GM21367 (cell line): Measurements from ENCODE around the gene IFNG.
"Not testable (repeated sequence)": the region's sequence is repeated elsewhere in the genome, so short reads cannot be mapped to it uniquely, and the experiment has no call there.

Experiments used
- ATAC-seq: cut with Tn5 transposase; IDR thresholded peaks from one replicate; pipeline ENCODE4 v1.9.1; 2021; ENCODE audit not compliant: unreplicated experiment

IFNG gene

DNA sequence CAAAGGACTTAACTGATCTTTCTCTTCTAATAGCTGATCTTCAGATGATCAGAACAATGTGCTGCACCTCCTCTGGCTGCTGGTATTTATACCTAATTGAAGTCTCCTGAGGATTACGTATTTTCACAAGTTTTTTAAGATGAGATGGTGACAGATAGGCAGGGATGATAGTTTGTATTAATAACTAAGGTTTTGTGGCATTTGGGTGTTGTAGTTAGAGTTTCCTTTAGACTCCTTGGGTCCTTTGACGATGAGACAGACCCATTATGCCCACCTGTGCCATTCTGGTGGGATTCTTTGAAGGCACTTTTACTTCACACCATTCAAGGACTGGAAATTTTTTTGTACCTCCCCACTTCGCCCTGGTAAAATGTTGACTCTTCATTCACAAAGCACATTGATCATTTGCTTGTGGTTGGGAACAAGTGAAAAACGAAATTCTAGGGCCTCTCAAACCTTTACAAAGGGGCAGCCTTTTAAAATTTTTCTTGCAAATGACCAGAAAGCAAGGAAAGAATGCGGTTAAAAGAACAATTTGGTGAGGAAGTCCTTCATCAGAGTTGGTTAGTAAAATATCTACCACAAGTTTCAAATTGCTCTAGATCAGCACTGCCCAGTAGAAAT, at the start of gene IFNG:
IFNG (minus strand) TSS at position 60 of the 624 bp plus-strand sequence. CDS start 125 bp downstream, outside the sequence.
- no peak for ATAC-seq

- not testable (repeated sequence) for ATAC-seq
Measured at GRCh38 chr12:68209048-68209728, 49.6 kb upstream of the IFNG start.

GRCh38 chr12:68207276-68207675, 47.7 kb upstream of the IFNG start:
- no peak for ATAC-seq

DNA sequence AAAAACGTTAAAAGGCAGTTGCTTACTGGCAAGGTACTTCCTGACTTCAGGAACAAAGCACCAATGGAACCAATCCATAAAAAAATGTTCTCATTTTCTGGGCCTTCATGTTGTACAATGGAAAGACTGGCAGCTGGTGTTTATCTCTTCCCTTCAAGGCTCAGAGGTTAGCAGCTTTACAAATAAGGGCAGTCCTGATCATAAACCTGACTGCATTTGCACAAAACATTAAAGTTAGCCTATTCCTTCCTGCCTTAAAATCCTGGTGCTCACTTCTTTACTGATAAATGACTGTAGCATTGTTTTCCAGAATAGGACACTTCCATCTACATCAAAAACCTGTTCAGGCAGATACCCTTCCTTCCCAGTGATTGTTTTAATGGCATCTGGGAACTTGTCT, 46.9 kb upstream of the IFNG start:
- ATAC-seq = no peak

GRCh38 chr12:68203460-68203875, 43.9 kb upstream of the IFNG start:
- ATAC-seq = no peak

DNA sequence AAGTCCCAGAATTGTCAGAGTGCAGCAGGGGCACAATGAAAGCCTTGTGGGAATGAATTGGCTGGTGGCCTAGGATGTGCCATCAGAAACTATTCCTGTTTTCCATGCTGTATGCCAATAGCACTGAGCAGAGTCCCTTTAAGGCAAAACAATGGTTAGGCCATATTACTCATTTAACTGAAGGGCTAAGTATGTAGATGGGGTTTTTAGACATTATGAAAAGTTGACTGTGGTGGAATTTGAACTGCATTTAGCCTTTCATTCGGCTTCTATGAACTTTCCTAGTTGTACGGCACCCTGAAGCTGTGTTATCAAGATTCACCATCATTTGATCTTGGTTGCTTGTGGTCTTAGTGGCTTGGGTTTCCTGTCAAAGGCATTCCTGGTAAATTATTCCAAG, 41.3 kb upstream of the IFNG start:
- no peak for ATAC-seq

GRCh38 chr12:68199127-68199526, 39.6 kb upstream of the IFNG start:
- ATAC-seq = no peak

- ATAC-seq = no peak
Measured at GRCh38 chr12:68198507-68199086, 39.1 kb upstream of the IFNG start.

GRCh38 chr12:68190301-68190700, 30.8 kb upstream of the IFNG start:
- ATAC-seq = no peak

DNA sequence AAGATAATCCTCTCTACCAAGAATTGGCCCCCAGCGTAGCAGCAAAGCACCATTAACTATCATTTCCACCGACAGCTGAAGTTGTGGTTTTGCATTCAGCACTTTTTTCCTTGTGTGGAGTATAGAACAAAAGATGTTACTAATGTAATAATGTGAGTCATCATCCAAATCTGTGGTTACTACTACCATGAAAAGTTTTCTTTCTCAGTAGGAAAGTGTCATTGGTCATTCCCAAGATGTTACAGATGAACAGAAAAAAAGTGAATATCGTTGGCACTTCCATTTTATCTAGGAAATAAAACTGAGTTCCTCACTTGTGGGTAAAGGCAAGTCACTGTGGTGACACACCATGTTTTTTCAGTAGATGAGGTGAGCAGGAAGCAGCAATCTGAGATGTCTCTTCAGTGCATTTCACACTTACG, 30.3 kb upstream of the IFNG start:
- no peak for ATAC-seq

DNA sequence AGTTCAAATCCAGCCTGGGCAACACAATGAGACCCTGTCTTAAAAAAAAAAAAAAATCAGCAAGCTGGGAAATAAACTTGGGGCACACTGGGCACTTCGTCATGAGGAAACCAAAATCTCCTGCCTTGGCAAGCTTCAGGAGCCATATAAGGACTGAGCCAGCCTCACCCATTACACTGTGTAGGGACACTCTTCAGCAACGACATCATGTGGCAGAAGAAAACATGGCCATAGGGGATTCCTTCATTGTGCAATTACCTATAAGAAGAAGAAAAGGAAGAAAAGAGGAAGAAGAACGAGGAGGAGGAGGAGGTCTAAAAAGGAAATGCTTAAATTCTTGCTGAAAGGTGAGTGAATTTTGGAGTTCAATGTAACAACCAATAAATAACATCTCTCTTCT, 26.1 kb upstream of the IFNG start:
- ATAC-seq = no peak

DNA sequence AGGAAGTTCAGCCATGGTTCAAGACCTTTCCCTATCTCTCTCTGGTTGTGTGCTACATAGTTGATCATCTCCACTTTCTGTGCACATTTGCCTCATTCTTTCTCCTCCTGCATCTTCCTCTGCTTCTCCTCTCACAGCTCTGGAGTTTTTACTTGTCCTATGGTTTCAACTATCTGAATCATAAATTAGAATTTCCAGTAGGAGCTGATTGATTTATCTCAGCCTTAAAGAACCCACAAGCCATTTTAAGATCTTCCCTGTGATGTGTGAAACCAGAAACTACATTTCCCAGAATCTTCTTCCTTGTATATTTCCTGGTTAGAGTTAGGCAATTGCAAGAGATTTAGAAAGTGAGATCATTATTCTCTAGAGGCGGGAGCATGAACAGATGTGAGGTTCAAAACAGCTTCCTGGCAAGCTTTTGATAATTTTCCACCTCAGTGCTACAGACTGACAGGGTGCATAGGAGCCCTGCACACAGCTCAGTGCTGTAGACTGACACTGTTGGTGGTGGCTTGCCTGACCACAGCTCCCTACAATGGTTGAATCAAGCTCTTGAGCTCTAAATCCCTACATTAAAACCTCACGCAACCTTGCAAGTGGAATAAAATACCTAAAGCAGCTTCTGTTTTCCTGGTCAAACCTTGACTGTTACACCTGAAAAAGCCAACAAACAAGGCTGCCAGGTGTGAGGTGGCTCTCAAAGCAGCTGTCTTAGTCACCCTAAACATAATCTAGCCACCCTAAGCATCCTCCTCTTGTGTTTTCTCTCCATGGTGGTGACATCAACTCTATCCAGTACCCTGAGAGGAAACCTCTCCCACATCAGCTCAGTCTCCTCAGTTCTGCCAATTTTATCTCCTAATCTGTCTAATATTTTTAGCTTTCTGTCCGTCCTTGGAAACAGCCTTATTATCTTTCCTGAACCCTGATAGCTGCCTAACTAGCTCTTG, 21.5 kb upstream of the IFNG start:
- no peak for ATAC-seq

- no peak for ATAC-seq
Measured at GRCh38 chr12:68178774-68179439, 19.4 kb upstream of the IFNG start.

DNA sequence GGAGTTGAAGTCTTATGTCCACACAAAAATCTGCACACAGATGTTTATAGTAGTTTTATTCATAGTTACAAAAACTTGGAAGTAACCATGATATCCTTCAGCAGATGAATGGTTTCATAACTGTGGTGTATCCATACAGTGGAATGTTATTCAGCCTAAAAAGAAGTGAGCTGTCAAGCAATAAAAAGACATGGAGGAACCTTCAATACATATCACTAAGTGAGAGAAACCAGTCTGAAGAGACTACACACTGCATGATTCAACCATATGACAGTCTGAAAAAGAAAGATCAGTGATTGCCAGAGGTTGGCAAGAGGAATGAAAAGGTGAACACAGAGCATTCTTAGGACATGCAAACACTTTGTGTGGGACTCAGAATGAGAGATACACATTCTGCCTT, 18.6 kb upstream of the IFNG start:
- no peak for ATAC-seq

DNA sequence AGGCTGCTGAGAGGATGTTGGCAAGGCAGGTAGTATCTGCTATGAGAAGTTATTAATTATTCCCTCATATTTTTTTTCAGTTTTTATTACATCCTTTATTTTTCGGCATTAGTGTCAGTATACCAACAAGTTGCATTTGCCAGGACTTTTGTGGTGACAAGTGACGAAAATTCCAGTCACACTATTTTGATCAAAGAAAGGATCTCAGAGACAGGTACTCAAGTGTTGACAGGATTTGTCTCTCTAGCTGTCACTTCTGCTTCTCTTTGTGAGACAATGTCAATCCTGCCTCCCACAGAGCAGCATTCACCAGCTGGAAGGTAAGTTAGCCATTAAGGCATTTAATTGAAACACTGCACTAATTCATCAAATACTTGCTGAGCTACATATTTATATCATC, 18.0 kb upstream of the IFNG start:
- no peak for ATAC-seq

DNA sequence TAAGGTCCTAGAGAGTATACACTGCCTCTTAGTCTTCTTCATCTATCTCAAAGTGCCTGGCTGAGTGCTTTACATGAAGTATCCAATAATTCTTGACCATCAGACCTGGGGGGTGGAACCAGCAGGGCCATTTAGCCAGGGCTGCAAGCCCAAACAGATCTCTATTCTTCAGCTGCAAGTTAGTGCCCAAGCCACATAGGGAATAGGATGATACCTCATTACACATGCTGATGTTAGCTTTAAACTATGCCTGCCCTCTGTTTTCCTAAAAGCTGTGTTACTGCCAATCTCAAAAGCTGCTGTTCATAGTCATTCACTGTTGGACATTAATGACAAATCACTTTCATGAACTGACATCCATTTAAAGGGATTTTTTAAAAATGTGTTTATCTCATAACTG, 16.7 kb upstream of the IFNG start:
- ATAC-seq = no peak

DNA sequence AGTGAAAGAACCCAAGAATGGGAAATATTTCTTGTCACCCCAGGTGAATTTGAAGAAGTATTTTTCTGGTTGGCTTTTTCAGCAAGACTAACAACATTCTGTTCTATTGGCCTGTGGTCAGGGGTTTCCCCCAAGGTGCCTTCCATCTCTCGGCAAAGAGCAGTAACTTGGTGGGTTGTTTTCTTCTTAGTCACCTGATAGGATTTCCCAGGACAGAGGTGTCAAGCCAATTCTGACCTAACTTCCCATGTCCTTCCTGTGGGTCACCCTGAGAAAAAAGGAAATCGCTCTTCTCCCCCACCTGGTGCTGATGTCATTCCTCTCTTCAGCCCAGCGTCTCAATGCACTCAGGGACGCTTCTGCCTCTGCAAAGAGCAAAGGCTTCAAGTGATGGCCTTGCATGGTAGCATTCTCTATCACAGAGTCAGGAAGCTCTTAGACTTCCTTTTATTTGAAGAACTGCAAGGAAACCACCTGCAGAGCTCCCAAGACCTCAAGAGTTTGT, 16.1 kb upstream of the IFNG start:
- peak; percentile 78 for ATAC-seq

DNA sequence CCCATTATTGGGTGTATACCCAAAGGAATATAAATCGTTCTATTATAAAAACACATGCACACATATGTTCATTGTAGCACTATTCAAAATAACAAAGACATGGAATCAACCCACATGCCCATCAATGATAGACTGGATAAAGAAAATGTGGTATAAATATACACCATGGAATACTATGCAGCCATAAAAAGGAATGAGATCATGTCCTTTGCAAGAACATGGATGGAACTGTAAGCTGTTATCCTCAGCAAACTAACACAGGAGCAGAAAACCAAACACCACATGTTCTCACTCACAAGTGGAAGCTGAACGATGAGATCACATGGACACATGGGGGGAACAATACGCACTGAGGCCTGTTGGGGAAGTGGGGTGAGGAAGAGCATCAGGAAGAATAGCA, 15.2 kb upstream of the IFNG start:
- ATAC-seq = not testable (repeated sequence)

DNA sequence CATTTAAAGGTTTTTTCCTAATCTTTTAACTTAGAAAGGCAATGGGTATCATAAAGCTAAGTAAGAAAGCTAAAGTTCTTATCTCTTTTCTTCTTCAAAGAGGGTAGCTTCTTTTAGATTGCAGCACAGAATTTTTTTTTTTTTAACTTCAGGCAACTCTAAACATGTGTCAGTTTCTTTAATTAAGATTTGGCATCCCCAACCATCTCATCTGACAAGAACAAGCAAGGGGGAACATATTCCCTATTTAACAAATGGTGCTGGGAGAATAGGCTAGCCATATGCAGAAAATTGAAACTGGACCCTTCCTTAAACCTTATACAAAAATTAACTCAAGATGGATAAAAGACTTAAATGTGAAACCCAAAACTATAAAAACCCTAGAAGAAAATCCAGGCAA, 14.3 kb upstream of the IFNG start:
- ATAC-seq = no peak

- no peak for ATAC-seq
Measured at GRCh38 chr12:68170726-68171125, 11.2 kb upstream of the IFNG start.
